Neural cell (in vitro differentiated cells): ENCODE data around the gene ZNF678. TPM values are rescaled to one million over a fixed set of nuclear protein-coding genes. Genes with fewer than 3 reads are reported as not detected.

ENCODE experiments used
- H2AFZ ChIP-seq: fragments of 200-600, 300-800 bp; sonication (generic), shearing (Covaris generic); 2 replicates; pipeline ENCODE4 v1.6.0; 2014; ENCODE audit warnings: low read depth, mild to moderate bottlenecking, antibody characterized with exemption, low read length, moderate library complexity
- H3F3A ChIP-seq: fragments of 200-600 bp; shearing (Covaris generic); 2 replicates; pipeline ENCODE4 v1.6.1; 2016; ENCODE audit warnings: mild to moderate bottlenecking, moderate library complexity, mixed read lengths, antibody characterized with exemption, low read length; ENCODE audit not compliant: insufficient read depth, poor library complexity, severe bottlenecking
- H3K27ac ChIP-seq: fragments of 200-600, 300-800 bp; sonication (generic), shearing (Covaris generic); 2 replicates; pipeline ENCODE4 v1.5.1; 2014; ENCODE audit warnings: mild to moderate bottlenecking, low read length, moderate library complexity
- H3K27me3 ChIP-seq: fragments of 300-800, 200-600 bp; sonication (generic), shearing (Covaris generic); 2 replicates; pipeline ENCODE4 v1.6.0; 2014; ENCODE audit warnings: mild to moderate bottlenecking, low read depth, low read length, moderate library complexity; ENCODE audit not compliant: insufficient read depth
- H3K36me3 ChIP-seq: fragments of 300-800, 200-600 bp; sonication (generic), shearing (Covaris generic); 2 replicates; pipeline ENCODE4 v1.5.1; 2014; ENCODE audit warnings: mild to moderate bottlenecking, antibody characterized with exemption, low read length, moderate library complexity; ENCODE audit not compliant: insufficient read depth
- H3K4me2 ChIP-seq: fragments of 300-800, 200-600 bp; sonication (generic), shearing (Covaris generic); 2 replicates; pipeline ENCODE4 v1.6.0; 2014; ENCODE audit warnings: mild to moderate bottlenecking, low read length
- H3K4me3 ChIP-seq: fragments of 300-800, 200-600 bp; sonication (generic), shearing (Covaris generic); 2 replicates; pipeline ENCODE4 v1.5.1; 2014; ENCODE audit warnings: mild to moderate bottlenecking, low read length, moderate library complexity
- H3K79me2 ChIP-seq: fragments of 200-600 bp; shearing (Covaris generic); replicated peaks from 2 replicates; pipeline ENCODE4 v1.6.0; 2014; ENCODE audit warnings: mild to moderate bottlenecking, low read length, moderate library complexity; ENCODE audit not compliant: insufficient read depth
- H3K9ac ChIP-seq: fragments of 300-800, 200-600 bp; sonication (generic), shearing (Covaris generic); 2 replicates; pipeline ENCODE4 v1.6.1; 2016; ENCODE audit warnings: mild to moderate bottlenecking, low read length, mixed read lengths
- H3K9me2 ChIP-seq: fragments of 200-600 bp; shearing (Covaris generic); 2 replicates; pipeline ENCODE4 v1.6.1; 2016; ENCODE audit warnings: mild to moderate bottlenecking, low read length, mixed read lengths; ENCODE audit not compliant: insufficient read depth
- H3K9me3 ChIP-seq: fragments of 200-600, 300-800 bp; sonication (generic), shearing (Covaris generic); 2 replicates; pipeline ENCODE4 v1.6.1; 2016; ENCODE audit warnings: mild to moderate bottlenecking, mixed run types, low read length, moderate library complexity, mixed read lengths
- H4K20me1 ChIP-seq: fragments of 200-600 bp; shearing (Covaris generic); 2 replicates; pipeline ENCODE4 v1.6.1; 2016; ENCODE audit warnings: mild to moderate bottlenecking, mixed run types; ENCODE audit not compliant: insufficient read depth
- EP300 ChIP-seq: fragments of 450-650 bp; conservative IDR thresholded peaks from 2 replicates; pipeline ENCODE4 v1.6.1; 2014; ENCODE audit warnings: antibody characterized with exemption, mild to moderate bottlenecking, moderate library complexity; ENCODE audit not compliant: poor library complexity, severe bottlenecking
- EZH2 ChIP-seq: fragments of 200-600, 300-800 bp; shearing (Covaris generic), sonication (generic); IDR thresholded peaks from 2 replicates; pipeline ENCODE4 v1.6.1; 2014; ENCODE audit warnings: antibody characterized with exemption, low read length, borderline replicate concordance, mild to moderate bottlenecking; ENCODE audit not compliant: insufficient read depth, poor library complexity, severe bottlenecking
- MXI1 ChIP-seq: fragments of 450-650 bp; conservative IDR thresholded peaks from 2 replicates; pipeline ENCODE4 v1.6.1; 2014; ENCODE audit warnings: antibody characterized with exemption, mild to moderate bottlenecking; ENCODE audit not compliant: poor library complexity, severe bottlenecking
- POLR2AphosphoS5 ChIP-seq: IDR thresholded peaks from 2 replicates; pipeline ENCODE4 v1.6.1; 2012
- RAD21 ChIP-seq: fragments of 450-650 bp; conservative IDR thresholded peaks from 2 replicates; pipeline ENCODE4 v1.6.1; 2014; ENCODE audit warnings: antibody characterized with exemption, mild to moderate bottlenecking, moderate library complexity
- SMC3 ChIP-seq: fragments of 450-650 bp; conservative IDR thresholded peaks from 2 replicates; pipeline ENCODE4 v1.6.1; 2014; ENCODE audit warnings: antibody characterized with exemption, mild to moderate bottlenecking, moderate library complexity; ENCODE audit not compliant: poor library complexity
- TAF1 ChIP-seq: IDR thresholded peaks from 2 replicates; pipeline ENCODE4 v1.6.1; 2012; ENCODE audit warnings: low read depth
- polyA plus RNA-seq: library from polyadenylated mRNA; depleted of rRNA; stranded (reverse); fragments of >200 nt; gene quantifications from 2 replicates; pipeline ENCODE4 v1.2.3, GENCODE V29; 2014
- TF ChIP-seq, protein P1 (sequence below): fragments of 450-650 bp; IDR thresholded peaks from 2 replicates; pipeline ENCODE4 v1.5.1; 2014; ENCODE audit warnings: antibody characterized with exemption, mild to moderate bottlenecking, moderate library complexity; ENCODE audit not compliant: poor library complexity, severe bottlenecking
- TF ChIP-seq, protein P2 (sequence below): IDR thresholded peaks from 2 replicates; pipeline ENCODE4 v1.6.1; 2012; ENCODE audit warnings: borderline replicate concordance

Gene ZNF678
- polyA plus RNA-seq, 1 donor from 2014 or later = 25.9 TPM

DNA sequence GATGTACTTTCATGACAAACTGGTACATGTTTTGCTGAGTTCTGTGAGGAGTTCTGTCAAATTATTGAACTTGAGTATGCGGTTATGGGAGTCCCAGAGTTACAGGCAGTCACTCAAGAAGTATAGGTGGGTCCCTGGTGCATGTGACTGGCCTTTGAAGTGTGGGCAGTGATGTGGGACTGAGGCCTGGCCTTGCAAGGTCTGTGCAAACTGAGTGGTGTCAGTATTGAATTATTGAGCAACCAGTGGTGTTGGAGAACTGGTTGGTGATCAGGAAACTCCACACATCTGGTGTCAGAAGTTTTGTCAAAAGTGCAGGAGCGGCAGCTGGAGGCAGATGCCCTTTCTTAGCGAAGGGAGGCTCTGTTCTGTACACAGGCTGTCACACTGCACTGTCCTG is 5.2 kb downstream of the ZNF678 start:
- H3K79me2 ChIP-seq = peaks cover 93% of the 10 kb centered on the region
- H3K9ac ChIP-seq = no peak overlapping the region
- H3K27me3 ChIP-seq = no peaks in the 10 kb centered on the region
- no peaks in the 10 kb centered on the region for H4K20me1 ChIP-seq
- no peak overlapping the region for H3K27ac ChIP-seq
- no peaks in the 10 kb centered on the region for H3K9me2 ChIP-seq
- no peaks in the 10 kb centered on the region for H3F3A ChIP-seq
- TF ChIP-seq TAF1 (no peak), EP300 (no peak), SMC3 (no peak)
- peaks cover 10% of the 10 kb centered on the region for H3K9me3 ChIP-seq
- H3K36me3 ChIP-seq = no peaks in the 10 kb centered on the region
- no peak overlapping the region for H2AFZ ChIP-seq
- H3K4me2 ChIP-seq = no peak overlapping the region
- H3K4me3 ChIP-seq = no peak overlapping the region

DNA sequence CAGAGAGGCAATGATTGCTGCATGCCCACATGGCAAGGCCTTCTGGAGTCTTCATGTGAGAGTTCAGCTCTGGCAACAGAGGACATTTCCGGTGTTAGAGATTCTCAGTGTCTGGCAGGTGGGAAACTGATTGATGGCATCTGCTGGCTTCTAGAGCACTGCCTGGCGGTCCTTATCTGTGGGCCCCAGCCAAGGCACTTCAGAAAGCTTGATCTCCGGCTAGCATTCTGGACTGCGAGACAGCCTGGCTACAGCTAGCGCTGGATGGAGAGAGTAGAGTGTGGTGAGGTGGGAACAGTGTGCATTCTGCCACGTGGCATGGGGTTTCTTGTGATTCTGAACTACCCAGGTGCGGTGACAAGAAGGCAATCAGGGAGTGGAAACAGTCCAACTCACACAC is 9.4 kb downstream of the ZNF678 start:
- Histone ChIP-seq H3K27me3 (no peaks in the 10 kb centered on the region), H3K27ac (no peak overlapping the region), H2AFZ (no peak overlapping the region), H3K4me2 (no peak overlapping the region), H4K20me1 (no peaks in the 10 kb centered on the region), H3K36me3 (no peaks in the 10 kb centered on the region), H3K9me3 (peaks cover 14% of the 10 kb centered on the region), H3K79me2 (peaks cover 94% of the 10 kb centered on the region), H3F3A (no peaks in the 10 kb centered on the region), H3K9ac (no peak overlapping the region), H3K4me3 (no peak overlapping the region), H3K9me2 (no peaks in the 10 kb centered on the region)
- TF ChIP-seq, protein P1, sequence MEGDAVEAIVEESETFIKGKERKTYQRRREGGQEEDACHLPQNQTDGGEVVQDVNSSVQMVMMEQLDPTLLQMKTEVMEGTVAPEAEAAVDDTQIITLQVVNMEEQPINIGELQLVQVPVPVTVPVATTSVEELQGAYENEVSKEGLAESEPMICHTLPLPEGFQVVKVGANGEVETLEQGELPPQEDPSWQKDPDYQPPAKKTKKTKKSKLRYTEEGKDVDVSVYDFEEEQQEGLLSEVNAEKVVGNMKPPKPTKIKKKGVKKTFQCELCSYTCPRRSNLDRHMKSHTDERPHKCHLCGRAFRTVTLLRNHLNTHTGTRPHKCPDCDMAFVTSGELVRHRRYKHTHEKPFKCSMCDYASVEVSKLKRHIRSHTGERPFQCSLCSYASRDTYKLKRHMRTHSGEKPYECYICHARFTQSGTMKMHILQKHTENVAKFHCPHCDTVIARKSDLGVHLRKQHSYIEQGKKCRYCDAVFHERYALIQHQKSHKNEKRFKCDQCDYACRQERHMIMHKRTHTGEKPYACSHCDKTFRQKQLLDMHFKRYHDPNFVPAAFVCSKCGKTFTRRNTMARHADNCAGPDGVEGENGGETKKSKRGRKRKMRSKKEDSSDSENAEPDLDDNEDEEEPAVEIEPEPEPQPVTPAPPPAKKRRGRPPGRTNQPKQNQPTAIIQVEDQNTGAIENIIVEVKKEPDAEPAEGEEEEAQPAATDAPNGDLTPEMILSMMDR = no peak
- TF ChIP-seq EP300 = no peak

DNA sequence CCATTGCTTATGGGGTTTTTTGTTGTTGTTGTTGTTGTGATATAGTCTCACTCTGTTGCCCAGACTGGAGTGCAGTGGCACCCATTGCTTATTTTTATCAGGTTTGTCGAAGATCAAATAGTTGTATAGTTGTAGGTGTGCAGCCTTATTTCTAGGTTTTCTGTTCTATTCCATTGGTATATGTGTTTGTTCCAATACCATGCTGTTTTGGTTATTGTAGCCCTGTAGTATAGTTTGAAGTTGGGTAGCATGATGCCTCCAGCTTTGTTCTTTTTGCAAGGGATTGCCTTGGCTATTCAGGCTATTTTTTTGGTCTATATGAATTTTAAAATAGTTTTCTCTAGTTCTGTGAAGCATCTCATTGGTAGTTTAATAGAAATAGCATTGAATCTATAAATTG is 11.6 kb downstream of the ZNF678 start:
- no peaks in the 10 kb centered on the region for H3K36me3 ChIP-seq
- no peak for TF ChIP-seq MXI1
- no peak overlapping the region for H3K27ac ChIP-seq
- no peak overlapping the region for H3K4me3 ChIP-seq
- H3K9me3 ChIP-seq = peaks cover 20% of the 10 kb centered on the region
- H3F3A ChIP-seq = no peaks in the 10 kb centered on the region
- no peaks in the 10 kb centered on the region for H3K9me2 ChIP-seq
- H2AFZ ChIP-seq = no peak overlapping the region
- H3K9ac ChIP-seq = no peak overlapping the region
- no peaks in the 10 kb centered on the region for H3K27me3 ChIP-seq
- no peaks in the 10 kb centered on the region for H4K20me1 ChIP-seq
- H3K79me2 ChIP-seq = peaks cover 92% of the 10 kb centered on the region
- H3K4me2 ChIP-seq = no peak overlapping the region

DNA sequence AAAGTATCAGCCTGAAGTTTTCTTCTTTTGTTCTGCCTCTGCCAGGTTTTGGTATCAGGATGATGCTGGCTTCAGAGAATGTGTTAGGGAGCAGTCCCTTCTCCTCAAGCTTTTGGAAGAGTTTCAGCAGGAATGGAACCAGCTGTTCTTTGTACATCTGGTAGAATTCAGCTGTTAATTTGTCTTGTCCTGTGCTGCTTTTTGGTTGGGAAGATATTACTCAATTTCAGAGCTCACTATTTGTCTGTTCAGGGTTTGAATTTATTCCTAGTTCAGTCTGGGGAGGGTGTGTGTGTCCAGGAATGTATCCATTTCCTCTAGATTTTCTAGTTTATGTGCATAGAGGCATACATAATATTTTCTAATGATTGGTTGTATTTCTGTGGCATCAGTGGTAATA is 12.8 kb downstream of the ZNF678 start:
- Histone ChIP-seq H3K9me2 (no peaks in the 10 kb centered on the region), H3K4me3 (no peak overlapping the region), H3K9ac (no peak overlapping the region), H3K4me2 (no peak overlapping the region), H3F3A (no peaks in the 10 kb centered on the region), H2AFZ (no peak overlapping the region), H4K20me1 (no peaks in the 10 kb centered on the region), H3K27ac (no peak overlapping the region), H3K36me3 (no peaks in the 10 kb centered on the region), H3K27me3 (no peaks in the 10 kb centered on the region), H3K9me3 (peaks cover 20% of the 10 kb centered on the region), H3K79me2 (peaks cover 87% of the 10 kb centered on the region)
- TF ChIP-seq EZH2 (no peak), MXI1 (no peak), EP300 (no peak), POLR2AphosphoS5 (no peak), SMC3 (no peak), RAD21 (no peak), TAF1 (no peak)
- TF ChIP-seq, protein P1 = no peak
- TF ChIP-seq, protein P2, sequence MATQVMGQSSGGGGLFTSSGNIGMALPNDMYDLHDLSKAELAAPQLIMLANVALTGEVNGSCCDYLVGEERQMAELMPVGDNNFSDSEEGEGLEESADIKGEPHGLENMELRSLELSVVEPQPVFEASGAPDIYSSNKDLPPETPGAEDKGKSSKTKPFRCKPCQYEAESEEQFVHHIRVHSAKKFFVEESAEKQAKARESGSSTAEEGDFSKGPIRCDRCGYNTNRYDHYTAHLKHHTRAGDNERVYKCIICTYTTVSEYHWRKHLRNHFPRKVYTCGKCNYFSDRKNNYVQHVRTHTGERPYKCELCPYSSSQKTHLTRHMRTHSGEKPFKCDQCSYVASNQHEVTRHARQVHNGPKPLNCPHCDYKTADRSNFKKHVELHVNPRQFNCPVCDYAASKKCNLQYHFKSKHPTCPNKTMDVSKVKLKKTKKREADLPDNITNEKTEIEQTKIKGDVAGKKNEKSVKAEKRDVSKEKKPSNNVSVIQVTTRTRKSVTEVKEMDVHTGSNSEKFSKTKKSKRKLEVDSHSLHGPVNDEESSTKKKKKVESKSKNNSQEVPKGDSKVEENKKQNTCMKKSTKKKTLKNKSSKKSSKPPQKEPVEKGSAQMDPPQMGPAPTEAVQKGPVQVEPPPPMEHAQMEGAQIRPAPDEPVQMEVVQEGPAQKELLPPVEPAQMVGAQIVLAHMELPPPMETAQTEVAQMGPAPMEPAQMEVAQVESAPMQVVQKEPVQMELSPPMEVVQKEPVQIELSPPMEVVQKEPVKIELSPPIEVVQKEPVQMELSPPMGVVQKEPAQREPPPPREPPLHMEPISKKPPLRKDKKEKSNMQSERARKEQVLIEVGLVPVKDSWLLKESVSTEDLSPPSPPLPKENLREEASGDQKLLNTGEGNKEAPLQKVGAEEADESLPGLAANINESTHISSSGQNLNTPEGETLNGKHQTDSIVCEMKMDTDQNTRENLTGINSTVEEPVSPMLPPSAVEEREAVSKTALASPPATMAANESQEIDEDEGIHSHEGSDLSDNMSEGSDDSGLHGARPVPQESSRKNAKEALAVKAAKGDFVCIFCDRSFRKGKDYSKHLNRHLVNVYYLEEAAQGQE = no peak
